Spleen (tissue), 11 donors: ENCODE data around the gene SLC46A1. TPM values are rescaled to one million over a fixed set of nuclear protein-coding genes. Genes with fewer than 3 reads are reported as not detected.

ENCODE experiments used
- DNase-seq: peaks from one replicate; pipeline ENCODE4 v3.0.0-alpha.2; 2020
- H3K27ac ChIP-seq, 8 donors: fragments of 200-600 bp; sonication (generic) in 7 of 8; 1 replicate in 4 of 8; 2 replicates in 4 of 8; pipeline versions ENCODE4 v1.5.0 to v1.8.0; 2016 to 2021; ENCODE audit warnings: inconsistent platforms in 4 of 8, mild to moderate bottlenecking in 4 of 8, moderate library complexity in 1 of 8
- H3K27me3 ChIP-seq, 7 donors: fragments of 200-600 bp; sonication (generic) in 6 of 7; replicated peaks in 1 of 7; 1 replicate in 4 of 7; 2 replicates in 3 of 7; pipeline versions ENCODE4 v1.5.0 to v1.8.0; 2016 to 2021; ENCODE audit warnings: inconsistent platforms in 3 of 7, mild to moderate bottlenecking in 1 of 7
- H3K36me3 ChIP-seq, 6 donors: fragments of 200-600 bp; sonication (generic) in 5 of 6; 1 replicate in 4 of 6; 2 replicates in 2 of 6; pipeline versions ENCODE4 v1.5.0 to v1.8.0; 2016 to 2021; ENCODE audit warnings: inconsistent platforms in 2 of 6
- H3K4me1 ChIP-seq, 6 donors: fragments of 200-600 bp; sonication (generic) in 5 of 6; 1 replicate in 3 of 6; 2 replicates in 3 of 6; pipeline versions ENCODE4 v1.5.0 to v1.8.0; 2016 to 2021; ENCODE audit warnings: inconsistent platforms in 3 of 6
- H3K4me3 ChIP-seq, 8 donors: fragments of 200-600 bp; sonication (generic) in 7 of 8; 1 replicate in 4 of 8; 2 replicates in 4 of 8; pipeline versions ENCODE4 v1.5.0 to v1.8.0; 2016 to 2021; ENCODE audit warnings: inconsistent platforms in 4 of 8, mild to moderate bottlenecking in 4 of 8, moderate library complexity in 2 of 8
- H3K9me3 ChIP-seq, 8 donors: fragments of 200-600 bp; sonication (generic) in 7 of 8; 1 replicate in 4 of 8; 2 replicates in 4 of 8; pipeline versions ENCODE4 v1.5.0 to v1.8.0; 2016 to 2021; ENCODE audit warnings: inconsistent platforms in 4 of 8
- POLR2A ChIP-seq, 3 donors: fragments of 450-650 bp; IDR thresholded peaks; one replicate each; pipeline ENCODE4 v1.5.1; 2017; ENCODE audit warnings: antibody characterized with exemption in 3 of 3, mild to moderate bottlenecking in 1 of 3
- POLR2AphosphoS5 ChIP-seq, 3 donors: sonication (generic); formaldehyde crosslinking; IDR thresholded peaks; one replicate each; pipeline ENCODE4 v1.5.1; 2017; ENCODE audit warnings: antibody characterized with exemption in 3 of 3
- WGBS, 5 donors: extraction: QIAGEN DNeasy Blood & Tissue Kit in 3 of 5; methylation state at CpG; one replicate each; pipeline versions ENCODE4 v1.1.5 to v1.1.7; 2013 to 2018; 5-methylcytosine and 5-hydroxymethylcytosine counted together
- intact Hi-C: fragments of 100-400 bp; cut with DNase I; formaldehyde crosslinking; loops from one replicate; pipeline ENCODE4 v1.15.0; 2023; ENCODE audit warnings: low total_unique reads
- polyA plus RNA-seq, 3 donors: library from polyadenylated mRNA; stranded (reverse); fragments of 200-250 nt; gene quantifications; one replicate each; pipeline ENCODE4 v1.2.1, GENCODE V29; 2013
- total RNA-seq, 7 donors: library from RNA; depleted of rRNA in 3 of 7; stranded (reverse); fragments of >200 nt in 3 of 7; fragmentation: NEBNext Ultra II Directional in 4 of 7; extraction: Animal tissue kit (Norgen Biotek cat#: 25700) in 4 of 7; gene quantifications; one replicate each; pipeline versions ENCODE4 v1.1.0 to v1.2.1, GENCODE V29; 2016 to 2021
- TF ChIP-seq, protein P1 (sequence below), 11 experiments: fragments of 200-600 bp in 7 of 11; fragments of 450-650 bp in 4 of 11; sonication (generic) in 4 of 11; IDR thresholded peaks in 8 of 11; conservative IDR thresholded peaks in 3 of 11; 1 replicate in 7 of 11; 2 replicates in 4 of 11; pipeline versions ENCODE4 v1.4.0 to v1.8.0; 2016 to 2021; ENCODE audit warnings: antibody characterized with exemption in 11 of 11, inconsistent platforms in 4 of 11, mild to moderate bottlenecking in 1 of 11
- donor health status: healthy with polysubstance abuse.
- donor health status: DM: no; HTN: no; CAD: no; lungs with moderate emphysema.
- donor health status: DM: no; HTN: no; CAD: no.
- donor health status: Bipolar disorder and iron deficiency.
- donor health status: healthy.
- donor health status: DM: no; HTN: no; CAD: no.
- donor health status: DM: yes; HTN: yes; CAD: no.

The SLC46A1 gene
- total and polyA plus RNA-seq, 10 donors = 2.1 to 28.9 (median 20.6) TPM

DNA sequence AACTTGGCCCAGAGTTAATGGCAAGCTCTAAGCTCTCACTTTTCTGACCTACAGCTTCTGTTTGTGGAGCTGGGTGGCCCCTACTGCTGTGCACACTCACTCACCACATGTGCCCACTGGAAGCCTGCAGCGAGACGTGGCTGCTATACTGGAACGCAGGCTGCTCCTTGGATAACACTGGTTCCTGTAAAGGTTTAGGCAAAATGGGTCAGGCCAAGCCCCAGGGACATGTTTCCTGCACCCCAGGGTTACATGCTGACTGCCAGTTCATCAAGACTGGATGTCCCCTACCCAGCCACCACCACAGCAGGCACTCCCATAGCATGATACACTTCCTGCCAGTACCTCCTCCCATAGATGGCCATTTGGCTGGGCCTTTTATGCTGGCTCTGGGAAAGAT lies 57.0 kb downstream of the SLC46A1 start:
- H3K27ac ChIP-seq = peak overlapping the region in 5 of 8 donors; percentile 53 to 98 (median 96)
- no peaks in the 10 kb centered on the region for H3K27me3 ChIP-seq
- peaks cover 0 to 100% (median 95%) of the 10 kb centered on the region in 6 donors for H3K36me3 ChIP-seq
- intact Hi-C loops = no loop called here
- no peak overlapping the region for H3K4me3 ChIP-seq
- H3K4me1 ChIP-seq = peaks cover 0 to 53% (median 27%) of the 10 kb centered on the region in 6 donors
- TF ChIP-seq POLR2AphosphoS5 (IDR thresholded peaks at IDR 0.05) (peak in 1 of 3 donors; percentile 37), POLR2A (IDR thresholded peaks at IDR 0.05) (no peak)
- TF ChIP-seq, protein P1, sequence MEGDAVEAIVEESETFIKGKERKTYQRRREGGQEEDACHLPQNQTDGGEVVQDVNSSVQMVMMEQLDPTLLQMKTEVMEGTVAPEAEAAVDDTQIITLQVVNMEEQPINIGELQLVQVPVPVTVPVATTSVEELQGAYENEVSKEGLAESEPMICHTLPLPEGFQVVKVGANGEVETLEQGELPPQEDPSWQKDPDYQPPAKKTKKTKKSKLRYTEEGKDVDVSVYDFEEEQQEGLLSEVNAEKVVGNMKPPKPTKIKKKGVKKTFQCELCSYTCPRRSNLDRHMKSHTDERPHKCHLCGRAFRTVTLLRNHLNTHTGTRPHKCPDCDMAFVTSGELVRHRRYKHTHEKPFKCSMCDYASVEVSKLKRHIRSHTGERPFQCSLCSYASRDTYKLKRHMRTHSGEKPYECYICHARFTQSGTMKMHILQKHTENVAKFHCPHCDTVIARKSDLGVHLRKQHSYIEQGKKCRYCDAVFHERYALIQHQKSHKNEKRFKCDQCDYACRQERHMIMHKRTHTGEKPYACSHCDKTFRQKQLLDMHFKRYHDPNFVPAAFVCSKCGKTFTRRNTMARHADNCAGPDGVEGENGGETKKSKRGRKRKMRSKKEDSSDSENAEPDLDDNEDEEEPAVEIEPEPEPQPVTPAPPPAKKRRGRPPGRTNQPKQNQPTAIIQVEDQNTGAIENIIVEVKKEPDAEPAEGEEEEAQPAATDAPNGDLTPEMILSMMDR (IDR thresholded peaks at IDR 0.05 in 8 of 11, conservative IDR thresholded peaks at IDR 0.05 in 3 of 11) = no peak
- WGBS, 5 donors = 60 to 97% (median 76%) methylated on average over 1 to 3 of the region's 3 CpGs; no CpG with 5 or more reads in 1 of the 5 donors
- no peaks in the 10 kb centered on the region for H3K9me3 ChIP-seq
- DNase-seq = no peak

DNA sequence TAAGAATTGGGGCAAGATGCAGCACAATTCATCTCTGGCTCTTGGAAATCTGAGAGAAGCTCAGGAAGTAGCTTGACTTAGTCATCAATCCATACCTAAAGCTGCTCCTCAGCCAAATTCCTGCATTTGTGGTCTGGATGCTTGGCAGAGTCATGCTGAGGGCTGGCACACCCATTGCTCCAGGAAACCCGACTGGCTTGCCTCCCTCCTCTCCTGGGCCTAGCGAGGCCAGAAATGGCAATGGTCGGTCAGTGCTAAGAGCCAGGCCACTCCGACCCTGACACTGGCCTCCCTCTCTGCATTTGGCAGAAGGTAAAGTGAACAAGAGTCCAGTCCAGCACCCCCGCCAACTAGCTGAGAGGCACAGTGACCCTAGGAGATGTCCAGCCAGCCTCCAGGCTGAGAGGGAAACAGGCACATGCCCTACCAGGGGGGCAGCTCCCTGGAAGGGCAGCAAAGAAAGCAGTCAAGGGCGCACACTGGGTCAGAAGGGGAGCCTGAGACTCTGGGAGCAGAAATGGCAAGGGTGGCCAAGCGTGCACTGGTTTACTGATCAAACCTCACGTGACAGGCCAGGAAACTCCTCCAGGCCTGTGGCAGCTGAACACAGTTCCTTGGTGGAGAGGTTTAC lies 58.6 kb downstream of the SLC46A1 start:
- peak overlapping the region; percentile 19 to 98 (median 82) for H3K27ac ChIP-seq
- no peaks in the 10 kb centered on the region for H3K27me3 ChIP-seq
- intact Hi-C loops = no loop called here
- peaks cover 2 to 100% (median 95%) of the 10 kb centered on the region in 6 donors for H3K36me3 ChIP-seq
- DNase-seq = peak; percentile 86
- no peak overlapping the region for H3K4me3 ChIP-seq
- TF ChIP-seq POLR2A (IDR thresholded peaks at IDR 0.05) (no peak), POLR2AphosphoS5 (IDR thresholded peaks at IDR 0.05) (peak; percentile 78 to 81 (median 78))
- TF ChIP-seq, protein P1 (IDR thresholded peaks at IDR 0.05 in 8 of 11, conservative IDR thresholded peaks at IDR 0.05 in 3 of 11) = peak in 2 of 11 experiments; percentile 0 to 12
- peaks cover 0 to 68% (median 40%) of the 10 kb centered on the region in 6 donors for H3K4me1 ChIP-seq
- WGBS, 5 donors = 69 to 82% (median 80%) methylated on average over 8 of the region's 8 CpGs
- H3K9me3 ChIP-seq = no peaks in the 10 kb centered on the region

- Histone ChIP-seq H3K27me3 (no peaks in the 10 kb centered on the region), H3K4me3 (no peak overlapping the region), H3K9me3 (no peaks in the 10 kb centered on the region), H3K36me3 (peaks cover 4 to 100% (median 95%) of the 10 kb centered on the region in 6 donors), H3K27ac (peak overlapping the region in 7 of 8 donors; percentile 66 to 98 (median 84)), H3K4me1 (peaks cover 0 to 74% (median 42%) of the 10 kb centered on the region in 6 donors)
- 64 to 75% (median 72%) methylated on average over 7 of the region's 7 CpGs for WGBS, 5 donors
- intact Hi-C loops = no loop called here
- TF ChIP-seq, protein P1 (IDR thresholded peaks at IDR 0.05 in 8 of 11, conservative IDR thresholded peaks at IDR 0.05 in 3 of 11) = peak in 7 of 11 experiments; percentile 12 to 60 (median 37)
- TF ChIP-seq POLR2A (IDR thresholded peaks at IDR 0.05) = no peak
- TF ChIP-seq POLR2AphosphoS5 (IDR thresholded peaks at IDR 0.05) = peak in 1 of 3 donors; percentile 64
- no peak for DNase-seq
Observed at GRCh38 chr17:28346746-28347246, 59.2 kb downstream of the SLC46A1 start.

DNA sequence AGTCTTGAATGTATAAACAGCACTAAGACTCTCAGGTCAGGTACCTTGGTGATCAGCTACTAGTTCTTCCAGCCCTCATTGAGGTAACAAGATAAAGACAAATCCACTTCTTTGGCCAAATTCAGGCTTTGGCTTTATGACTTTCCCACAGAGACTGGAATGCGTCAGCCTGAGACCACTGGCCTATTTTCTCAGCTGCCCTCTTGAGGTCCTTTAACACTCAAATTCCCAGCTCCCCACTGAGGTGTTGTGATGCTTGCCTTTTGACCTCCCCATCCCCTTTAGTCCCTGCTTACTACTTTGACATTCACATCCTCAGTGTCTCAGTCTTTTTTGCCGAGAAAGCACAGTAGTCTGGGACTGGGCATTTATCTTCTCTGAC lies 59.8 kb downstream of the SLC46A1 start:
- Histone ChIP-seq H3K4me3 (no peak overlapping the region), H3K27ac (peak overlapping the region in 7 of 8 donors; percentile 66 to 98 (median 84)), H3K27me3 (no peaks in the 10 kb centered on the region), H3K4me1 (peaks cover 0 to 80% (median 45%) of the 10 kb centered on the region in 6 donors), H3K36me3 (peaks cover 10 to 100% (median 95%) of the 10 kb centered on the region in 6 donors), H3K9me3 (no peaks in the 10 kb centered on the region)
- no peak for DNase-seq
- TF ChIP-seq, protein P1 (IDR thresholded peaks at IDR 0.05 in 8 of 11, conservative IDR thresholded peaks at IDR 0.05 in 3 of 11) = no peak
- TF ChIP-seq POLR2A (IDR thresholded peaks at IDR 0.05) (no peak), POLR2AphosphoS5 (IDR thresholded peaks at IDR 0.05) (no peak)
- WGBS, 5 donors = 74 to 88% (median 82%) methylated on average over 2 of the region's 2 CpGs
- intact Hi-C loops = no loop called here
